Cardiac fibroblast (primary cell): ENCODE measurements around the gene IL16.
A peak's percentile ranks its signal among the peaks of the same experiment; 100 is the strongest.

Experiments
- DNase-seq, 2 donors: peaks; one replicate each; pipeline versions ENCODE4 v3.0.0 to v3.0.0-alpha.2; 2010; ENCODE audit warnings: low read depth in 2 of 2
- H3K4me3 ChIP-seq, 2 donors: replicated peaks in 1 of 2; 1 replicate in 1 of 2; 2 replicates in 1 of 2; pipeline ENCODE4 v1.5.1; 2011; ENCODE audit warnings: low read depth in 2 of 2, low read length in 2 of 2, mild to moderate bottlenecking in 2 of 2, moderate library complexity in 1 of 2
- TF ChIP-seq, protein P1 (sequence below): IDR thresholded peaks from one replicate; pipeline ENCODE4 v1.5.1; 2011; ENCODE audit warnings: low read depth, mild to moderate bottlenecking, low read length, inconsistent platforms

The IL16 gene

DNA sequence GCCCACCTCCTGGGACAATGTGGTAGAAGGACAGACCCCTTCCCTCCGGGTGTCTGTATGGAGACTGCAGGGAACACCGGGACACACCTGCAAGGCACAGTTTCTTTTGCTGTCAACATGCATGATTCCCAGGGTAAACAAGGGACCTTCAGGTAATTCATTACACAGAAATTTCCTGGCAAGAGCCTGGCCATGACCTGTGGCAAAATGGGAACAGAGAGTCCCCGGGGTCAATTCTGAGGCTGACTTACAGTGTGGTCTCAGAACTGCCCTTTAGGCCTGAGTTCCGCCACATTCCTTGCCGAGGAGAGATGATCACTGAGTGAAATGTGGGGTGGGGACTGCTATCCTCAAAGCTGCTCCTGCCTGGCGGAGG is 121.0 kb downstream of the IL16 start:
- TF ChIP-seq, protein P1, sequence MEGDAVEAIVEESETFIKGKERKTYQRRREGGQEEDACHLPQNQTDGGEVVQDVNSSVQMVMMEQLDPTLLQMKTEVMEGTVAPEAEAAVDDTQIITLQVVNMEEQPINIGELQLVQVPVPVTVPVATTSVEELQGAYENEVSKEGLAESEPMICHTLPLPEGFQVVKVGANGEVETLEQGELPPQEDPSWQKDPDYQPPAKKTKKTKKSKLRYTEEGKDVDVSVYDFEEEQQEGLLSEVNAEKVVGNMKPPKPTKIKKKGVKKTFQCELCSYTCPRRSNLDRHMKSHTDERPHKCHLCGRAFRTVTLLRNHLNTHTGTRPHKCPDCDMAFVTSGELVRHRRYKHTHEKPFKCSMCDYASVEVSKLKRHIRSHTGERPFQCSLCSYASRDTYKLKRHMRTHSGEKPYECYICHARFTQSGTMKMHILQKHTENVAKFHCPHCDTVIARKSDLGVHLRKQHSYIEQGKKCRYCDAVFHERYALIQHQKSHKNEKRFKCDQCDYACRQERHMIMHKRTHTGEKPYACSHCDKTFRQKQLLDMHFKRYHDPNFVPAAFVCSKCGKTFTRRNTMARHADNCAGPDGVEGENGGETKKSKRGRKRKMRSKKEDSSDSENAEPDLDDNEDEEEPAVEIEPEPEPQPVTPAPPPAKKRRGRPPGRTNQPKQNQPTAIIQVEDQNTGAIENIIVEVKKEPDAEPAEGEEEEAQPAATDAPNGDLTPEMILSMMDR = no peak
- DNase-seq = no peak
- H3K4me3 ChIP-seq = no peak overlapping the region

DNA sequence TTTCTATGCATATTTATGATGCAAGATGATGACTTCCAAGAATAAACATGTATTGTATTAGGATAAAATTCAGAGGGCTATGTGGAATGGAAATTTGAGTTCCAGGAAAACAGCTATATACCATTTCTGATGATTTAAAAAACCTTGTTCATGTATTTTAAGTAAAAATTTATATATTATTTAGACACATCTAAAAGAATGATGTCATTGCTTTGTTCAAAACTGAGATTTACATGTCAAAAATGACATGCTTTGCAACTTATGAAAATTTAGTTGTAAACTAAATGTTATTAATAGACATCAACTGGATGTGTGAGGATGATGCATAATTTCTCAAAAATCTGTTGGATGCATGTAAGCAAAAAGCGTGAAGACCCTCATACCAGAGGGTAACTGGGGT is 125.0 kb downstream of the IL16 start:
- no peak for DNase-seq
- no peak overlapping the region for H3K4me3 ChIP-seq

GRCh38 chr15:81322676-81323253 is 126.1 kb downstream of the IL16 start:
- TF ChIP-seq, protein P1 = no peak
- peak overlapping the region in 1 of 2 donors; percentile 68 for H3K4me3 ChIP-seq
- DNase-seq = no peak

More for the DNA sequence above, 125.0 kb downstream of the IL16 start:
- TF ChIP-seq, protein P1 = no peak

DNA sequence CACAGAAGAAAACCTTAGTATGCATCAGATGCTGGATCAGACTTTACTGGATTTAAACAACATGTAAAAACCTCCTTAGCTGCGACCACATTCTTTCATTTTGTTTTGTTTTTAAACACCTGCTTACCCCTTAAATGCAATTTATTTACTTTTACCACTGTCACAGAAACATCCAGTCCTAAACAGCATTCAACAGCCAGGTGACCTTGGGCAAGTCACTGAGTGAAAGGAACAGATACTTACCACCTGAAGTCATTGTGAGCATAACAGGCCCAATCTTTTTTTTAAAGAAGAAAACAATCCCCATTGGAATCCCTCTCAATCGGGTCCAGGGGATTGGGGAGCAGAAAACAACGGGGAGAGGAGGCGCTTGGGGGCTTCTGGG is 126.9 kb downstream of the IL16 start:
- DNase-seq = peak in 1 of 2 donors; percentile 14
- H3K4me3 ChIP-seq = peak overlapping the region; percentile 68 to 92
- TF ChIP-seq, protein P1 = no peak

- peak; percentile 96 to 97 for DNase-seq
- peak within 1 kb of the TSS; percentile 68 to 92 for H3K4me3 ChIP-seq
- TF ChIP-seq, protein P1 = no peak
Observed at GRCh38 chr15:81323944-81324881, 127.5 kb downstream of the IL16 start, which contains the start of gene STARD5. STARD5 (minus strand) TSS chr15:81324141; CDS start chr15:81324099, 42 bp downstream.

GRCh38 chr15:81326466-81327212 is 130.0 kb downstream of the IL16 start:
- peak in 1 of 2 donors; percentile 21 for DNase-seq
- no peak overlapping the region for H3K4me3 ChIP-seq
- TF ChIP-seq, protein P1 = no peak
